Chondrocyte (in vitro differentiated cells): Measurements from ENCODE around the gene MTRR. TPM values are rescaled to one million over a fixed set of nuclear protein-coding genes. Genes with fewer than 3 reads are reported as not detected.
A peak's percentile ranks its signal among the peaks of the same experiment; 100 is the strongest.

Experiments
- DNase-seq: peaks from one replicate; pipeline ENCODE4 v3.0.0; 2021; ENCODE audit warnings: mixed read lengths, low spot score
- H3K27ac Mint-ChIP-seq: one replicate; pipeline ENCODE4 v1.8.0; 2021; ENCODE audit warnings: mild to moderate bottlenecking, moderate library complexity, mixed read lengths; ENCODE audit not compliant: unreplicated experiment
- H3K27me3 Mint-ChIP-seq: 2 replicates; pipeline ENCODE4 v1.8.0; 2021; ENCODE audit warnings: low read depth, mixed read lengths
- H3K36me3 Mint-ChIP-seq: 2 replicates; pipeline ENCODE4 v1.8.0; 2021; ENCODE audit warnings: low read depth, mixed read lengths
- H3K4me1 Mint-ChIP-seq: 2 replicates; pipeline ENCODE4 v1.8.0; 2021; ENCODE audit warnings: low read depth, mild to moderate bottlenecking, mixed read lengths
- H3K4me3 Mint-ChIP-seq: one replicate; pipeline ENCODE4 v1.8.0; 2021; ENCODE audit warnings: mild to moderate bottlenecking, moderate library complexity, mixed read lengths; ENCODE audit not compliant: unreplicated experiment
- H3K9me3 Mint-ChIP-seq: 2 replicates; pipeline ENCODE4 v1.8.0; 2021; ENCODE audit warnings: low read depth, mixed read lengths
- CTCF ChIP-seq: fragments of 200-600 bp; sonication (generic); IDR thresholded peaks from 2 replicates; pipeline ENCODE4 v1.5.0; 2021; ENCODE audit warnings: antibody characterized with exemption, mild to moderate bottlenecking, moderate library complexity
- total RNA-seq: library from RNA; stranded (reverse); gene quantifications from 3 replicates; pipeline ENCODE4 v1.2.1, GENCODE V29; 2021

The MTRR gene
- total RNA-seq, 1 donor from 2014 or later: 28.4 TPM

- H3K27ac Mint-ChIP-seq: peak overlapping the region; percentile 73
- TF ChIP-seq CTCF: no peak
These were observed 57.8 kb downstream of the MTRR start for GRCh38 chr5:7926720-7927119.

GRCh38 chr5:7927466-7928375 is 58.8 kb downstream of the MTRR start:
- H3K27ac Mint-ChIP-seq: no peak overlapping the region
- H3K4me1 Mint-ChIP-seq: peaks cover 17% of the 10 kb centered on the region
- H3K9me3 Mint-ChIP-seq: no peaks in the 10 kb centered on the region
- peak; percentile 97 for TF ChIP-seq CTCF
- no peaks in the 10 kb centered on the region for H3K27me3 Mint-ChIP-seq
- DNase-seq: no peak
- no peaks in the 10 kb centered on the region for H3K36me3 Mint-ChIP-seq
- H3K4me3 Mint-ChIP-seq: no peak overlapping the region

More at GRCh38 chr5:7926720-7927119, 57.8 kb downstream of the MTRR start:
- Mint-ChIP-seq H3K27me3 (no peaks in the 10 kb centered on the region), H3K4me3 (no peak overlapping the region), H3K4me1 (peaks cover 17% of the 10 kb centered on the region), H3K9me3 (no peaks in the 10 kb centered on the region), H3K36me3 (no peaks in the 10 kb centered on the region)
- DNase-seq: no peak

GRCh38 chr5:7930011-7930410 is 61.1 kb downstream of the MTRR start:
- no peaks in the 10 kb centered on the region for H3K27me3 Mint-ChIP-seq
- no peaks in the 10 kb centered on the region for H3K9me3 Mint-ChIP-seq
- no peaks in the 10 kb centered on the region for H3K36me3 Mint-ChIP-seq
- no peak overlapping the region for H3K4me3 Mint-ChIP-seq
- H3K27ac Mint-ChIP-seq: no peak overlapping the region
- H3K4me1 Mint-ChIP-seq: peaks cover 17% of the 10 kb centered on the region
- DNase-seq: no peak
- TF ChIP-seq CTCF: no peak

- no peak for DNase-seq
These were observed 72.7 kb downstream of the MTRR start for GRCh38 chr5:7941692-7942091.

GRCh38 chr5:7947301-7947700 is 78.4 kb downstream of the MTRR start:
- Mint-ChIP-seq H3K4me1 (no peaks in the 10 kb centered on the region), H3K36me3 (no peaks in the 10 kb centered on the region), H3K27me3 (peaks cover 6% of the 10 kb centered on the region), H3K4me3 (no peak overlapping the region), H3K9me3 (peaks cover 15% of the 10 kb centered on the region), H3K27ac (no peak overlapping the region)
- no peak for TF ChIP-seq CTCF
- DNase-seq: no peak

More at GRCh38 chr5:7941692-7942091, 72.7 kb downstream of the MTRR start:
- Mint-ChIP-seq H3K4me3 (no peak overlapping the region), H3K27ac (no peak overlapping the region), H3K27me3 (peaks cover 10% of the 10 kb centered on the region), H3K4me1 (no peaks in the 10 kb centered on the region), H3K9me3 (peaks cover 5% of the 10 kb centered on the region), H3K36me3 (no peaks in the 10 kb centered on the region)
- no peak for TF ChIP-seq CTCF

Other genes starting within 250 kb of the MTRR start
- gene CFAP90, start 18.0 kb upstream of the MTRR start, total RNA-seq: 0.27 to 0.36 TPM in 2 of 3 replicates, not detected in the other
- gene FASTKD3, start 117 bp upstream of the MTRR start, total RNA-seq: 6.9 to 10.2 TPM (median 9.2 TPM) in 3 replicates